ENCODE measurements around the gene FBXL14.

DNA sequence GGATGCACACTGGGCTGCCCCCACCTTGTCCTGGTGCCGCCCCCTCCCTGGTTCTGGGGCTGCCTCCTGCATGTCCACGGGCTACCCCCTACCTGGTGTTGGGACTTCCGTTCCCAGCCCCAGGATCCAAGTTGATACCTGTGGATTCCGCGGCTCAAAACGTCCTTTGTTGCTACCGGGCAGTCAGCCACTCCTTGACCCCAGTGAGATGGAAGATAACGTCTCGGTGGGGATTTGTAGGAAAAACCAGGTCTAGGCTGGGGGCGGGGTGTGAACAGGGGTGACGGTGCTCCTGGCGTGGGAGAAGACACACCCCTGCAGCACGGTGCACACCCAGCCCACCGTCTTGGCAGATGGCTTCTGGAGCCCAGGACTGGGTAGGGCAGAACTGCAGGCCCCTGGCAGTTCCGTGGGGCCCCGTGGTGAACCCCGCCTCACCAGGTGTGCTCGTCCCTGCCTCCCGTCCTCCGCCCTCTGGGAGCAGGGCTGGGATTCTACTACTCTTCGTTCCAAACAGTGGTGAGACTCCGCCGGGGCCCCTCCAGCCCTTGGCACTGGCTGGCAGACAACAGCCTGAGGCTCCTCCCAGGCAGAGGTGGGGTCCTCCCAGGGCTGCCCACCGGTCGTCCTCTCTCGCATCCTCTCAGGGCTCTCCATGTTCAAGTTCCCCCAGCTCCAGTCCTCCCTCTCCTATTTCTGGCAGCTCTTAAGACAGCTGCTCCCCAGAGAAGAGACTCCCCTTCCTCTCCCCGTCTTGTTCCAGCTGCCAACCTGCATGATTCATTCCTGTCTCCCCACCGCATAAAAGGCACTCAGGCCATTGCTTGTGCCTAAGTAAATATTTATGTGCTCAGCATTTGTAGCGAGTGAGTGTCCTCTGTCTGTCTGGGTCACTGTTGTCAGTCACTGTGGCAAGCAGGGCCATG lies 75.5 kb downstream of the FBXL14 start:
- TF ChIP-seq, protein P1, sequence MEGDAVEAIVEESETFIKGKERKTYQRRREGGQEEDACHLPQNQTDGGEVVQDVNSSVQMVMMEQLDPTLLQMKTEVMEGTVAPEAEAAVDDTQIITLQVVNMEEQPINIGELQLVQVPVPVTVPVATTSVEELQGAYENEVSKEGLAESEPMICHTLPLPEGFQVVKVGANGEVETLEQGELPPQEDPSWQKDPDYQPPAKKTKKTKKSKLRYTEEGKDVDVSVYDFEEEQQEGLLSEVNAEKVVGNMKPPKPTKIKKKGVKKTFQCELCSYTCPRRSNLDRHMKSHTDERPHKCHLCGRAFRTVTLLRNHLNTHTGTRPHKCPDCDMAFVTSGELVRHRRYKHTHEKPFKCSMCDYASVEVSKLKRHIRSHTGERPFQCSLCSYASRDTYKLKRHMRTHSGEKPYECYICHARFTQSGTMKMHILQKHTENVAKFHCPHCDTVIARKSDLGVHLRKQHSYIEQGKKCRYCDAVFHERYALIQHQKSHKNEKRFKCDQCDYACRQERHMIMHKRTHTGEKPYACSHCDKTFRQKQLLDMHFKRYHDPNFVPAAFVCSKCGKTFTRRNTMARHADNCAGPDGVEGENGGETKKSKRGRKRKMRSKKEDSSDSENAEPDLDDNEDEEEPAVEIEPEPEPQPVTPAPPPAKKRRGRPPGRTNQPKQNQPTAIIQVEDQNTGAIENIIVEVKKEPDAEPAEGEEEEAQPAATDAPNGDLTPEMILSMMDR (IDR thresholded peaks at IDR 0.05), result no peak
- no peak for TF ChIP-seq POLR2A (IDR thresholded peaks at IDR 0.05)
- TF ChIP-seq EP300 (IDR thresholded peaks at IDR 0.05), result no peak

Measured in upper lobe of left lung (tissue), 4 donors.